ENCODE results near the gene RALGPS1. TPM values are rescaled to one million over a fixed set of nuclear protein-coding genes. Genes with fewer than 3 reads are reported as not detected.
A peak's percentile ranks its signal among the peaks of the same experiment; 100 is the strongest.

RALGPS1 gene
- total and polyA plus RNA-seq, 3 experiments from 2014 or later: 1.6 to 3.2 (median 2.4) TPM

- Mint-ChIP-seq H3K27ac (peak overlapping the region in 3 of 8 donors; percentile 34 to 61 (median 35)), H3K4me1 (peaks cover 0 to 16% (median 3%) of the 10 kb centered on the region in 3 donors), H3K9me3 (no peaks in the 10 kb centered on the region), H3K4me3 (peak overlapping the region in 1 of 7 donors; percentile 5), H3K36me3 (peaks cover 2 to 5% (median 4%) of the 10 kb centered on the region in 3 donors), H3K27me3 (no peaks in the 10 kb centered on the region)
- Histone ChIP-seq H3K27me3 (ENCODE audit: insufficient read depth, low read length, poor library complexity, severe bottlenecking) (no peaks in the 10 kb centered on the region), H3K36me3 (ENCODE audit: insufficient read depth, low read length) (no peaks in the 10 kb centered on the region), H3K9me3 (ENCODE audit: low read length) (no peaks in the 10 kb centered on the region), H3K27ac (ENCODE audit: low read depth, low read length) (no peak overlapping the region), H3K4me3 (ENCODE audit: low read length) (no peak overlapping the region), H3K4me1 (ENCODE audit: insufficient read depth, low read length) (no peaks in the 10 kb centered on the region)
- CTCF ChIA-PET: no interaction called here
- DNase-seq: no peak
- POLR2A ChIA-PET: no interaction called here
Measured at GRCh38 chr9:127058011-127058644, 143.5 kb downstream of the RALGPS1 start.

- Histone ChIP-seq H3K36me3 (ENCODE audit: insufficient read depth, low read length) (no peaks in the 10 kb centered on the region), H3K27ac (ENCODE audit: low read depth, low read length) (no peak overlapping the region), H3K4me3 (ENCODE audit: low read length) (no peak overlapping the region), H3K9me3 (ENCODE audit: low read length) (no peaks in the 10 kb centered on the region), H3K27me3 (ENCODE audit: insufficient read depth, low read length, poor library complexity, severe bottlenecking) (no peaks in the 10 kb centered on the region), H3K4me1 (ENCODE audit: insufficient read depth, low read length) (no peaks in the 10 kb centered on the region)
- H3K36me3 Mint-ChIP-seq: peaks cover 2 to 5% (median 4%) of the 10 kb centered on the region in 3 donors
- H3K27ac Mint-ChIP-seq: peak overlapping the region in 2 of 8 donors; percentile 15 to 47
- no peaks in the 10 kb centered on the region for H3K27me3 Mint-ChIP-seq
- H3K4me1 Mint-ChIP-seq: peaks cover 0 to 16% (median 3%) of the 10 kb centered on the region in 3 donors
- DNase-seq: no peak
- H3K4me3 Mint-ChIP-seq: no peak overlapping the region
- ChIA-PET POLR2A (no interaction called here), CTCF (no interaction called here)
- no peaks in the 10 kb centered on the region for H3K9me3 Mint-ChIP-seq
Measured at GRCh38 chr9:127058645-127059021, 144.1 kb downstream of the RALGPS1 start.

DNA sequence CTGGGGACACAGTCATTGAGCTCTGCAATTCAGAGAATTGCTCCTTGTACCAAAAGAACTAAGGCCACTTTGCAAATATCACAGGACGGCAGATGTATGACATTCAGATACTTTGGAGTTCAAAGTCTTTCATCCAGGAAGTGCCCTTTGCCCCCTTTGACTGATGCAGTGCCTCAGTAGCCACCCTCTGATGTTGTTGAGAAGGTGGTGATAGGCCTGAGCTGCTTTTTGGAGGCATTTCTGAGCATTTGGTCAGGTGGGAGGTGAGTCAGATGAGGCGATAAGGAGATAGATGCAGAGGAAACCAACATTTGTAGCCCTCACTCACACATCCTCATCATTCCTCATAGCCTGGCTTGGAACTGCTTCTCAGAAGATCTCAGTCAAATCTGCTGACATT lies 144.4 kb downstream of the RALGPS1 start:
- peak overlapping the region in 3 of 8 donors; percentile 15 to 89 (median 47) for H3K27ac Mint-ChIP-seq
- H3K27me3 Mint-ChIP-seq: no peaks in the 10 kb centered on the region
- Histone ChIP-seq H3K27ac (ENCODE audit: low read depth, low read length) (no peak overlapping the region), H3K27me3 (ENCODE audit: insufficient read depth, low read length, poor library complexity, severe bottlenecking) (no peaks in the 10 kb centered on the region), H3K4me3 (ENCODE audit: low read length) (no peak overlapping the region), H3K4me1 (ENCODE audit: insufficient read depth, low read length) (no peaks in the 10 kb centered on the region), H3K36me3 (ENCODE audit: insufficient read depth, low read length) (no peaks in the 10 kb centered on the region), H3K9me3 (ENCODE audit: low read length) (no peaks in the 10 kb centered on the region)
- no peaks in the 10 kb centered on the region for H3K9me3 Mint-ChIP-seq
- CTCF ChIA-PET: no interaction called here
- POLR2A ChIA-PET: no interaction called here
- peaks cover 0 to 16% (median 3%) of the 10 kb centered on the region in 3 donors for H3K4me1 Mint-ChIP-seq
- H3K4me3 Mint-ChIP-seq: no peak overlapping the region
- peaks cover under 1 to 5% (median 4%) of the 10 kb centered on the region in 3 donors for H3K36me3 Mint-ChIP-seq
- DNase-seq: no peak

- ChIA-PET CTCF (no interaction called here), POLR2A (no interaction called here)
- Mint-ChIP-seq H3K27ac (peak overlapping the region in 3 of 8 donors; percentile 4 to 88 (median 17)), H3K36me3 (peaks cover 0 to 4% (median 3%) of the 10 kb centered on the region in 3 donors), H3K27me3 (no peaks in the 10 kb centered on the region), H3K4me3 (no peak overlapping the region), H3K4me1 (peaks cover 0 to 16% (median 3%) of the 10 kb centered on the region in 3 donors), H3K9me3 (no peaks in the 10 kb centered on the region)
- no peaks in the 10 kb centered on the region for H3K4me1 ChIP-seq (ENCODE audit: insufficient read depth, low read length)
- no peaks in the 10 kb centered on the region for H3K27me3 ChIP-seq (ENCODE audit: insufficient read depth, low read length, poor library complexity, severe bottlenecking)
- H3K36me3 ChIP-seq (ENCODE audit: insufficient read depth, low read length): no peaks in the 10 kb centered on the region
- no peaks in the 10 kb centered on the region for H3K9me3 ChIP-seq (ENCODE audit: low read length)
- DNase-seq: no peak
- H3K4me3 ChIP-seq (ENCODE audit: low read length): no peak overlapping the region
- H3K27ac ChIP-seq (ENCODE audit: low read depth, low read length): no peak overlapping the region
Measured at GRCh38 chr9:127059765-127060361, 145.3 kb downstream of the RALGPS1 start.

DNA sequence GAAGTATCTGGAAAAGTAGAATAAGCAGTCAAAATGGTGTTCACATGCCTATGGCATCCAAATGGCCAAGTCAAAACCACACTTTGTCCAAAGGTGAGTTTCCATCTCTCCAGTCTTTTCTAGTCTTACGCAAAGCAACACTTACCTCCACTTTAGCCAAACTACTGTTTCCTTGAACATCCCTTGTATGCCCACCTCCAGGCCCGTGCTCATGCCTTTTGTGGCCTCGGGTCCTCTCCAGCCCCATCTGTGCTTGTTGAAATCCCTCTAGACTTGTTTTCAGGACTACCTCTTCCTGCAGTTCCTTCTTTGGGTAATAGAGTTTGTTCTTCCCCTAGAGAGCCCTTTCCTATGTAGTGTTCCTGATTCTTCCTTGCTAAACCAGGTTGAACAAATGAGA lies 146.8 kb downstream of the RALGPS1 start:
- H3K4me3 Mint-ChIP-seq: no peak overlapping the region
- Histone ChIP-seq H3K4me1 (ENCODE audit: insufficient read depth, low read length) (no peaks in the 10 kb centered on the region), H3K4me3 (ENCODE audit: low read length) (no peak overlapping the region), H3K27me3 (ENCODE audit: insufficient read depth, low read length, poor library complexity, severe bottlenecking) (no peaks in the 10 kb centered on the region), H3K36me3 (ENCODE audit: insufficient read depth, low read length) (no peaks in the 10 kb centered on the region), H3K9me3 (ENCODE audit: low read length) (no peaks in the 10 kb centered on the region), H3K27ac (ENCODE audit: low read depth, low read length) (no peak overlapping the region)
- ChIA-PET CTCF (no interaction called here), POLR2A (no interaction called here)
- peak overlapping the region in 1 of 8 donors; percentile 89 for H3K27ac Mint-ChIP-seq
- H3K36me3 Mint-ChIP-seq: peaks cover 0 to 4% (median 3%) of the 10 kb centered on the region in 3 donors
- H3K4me1 Mint-ChIP-seq: peaks cover 0 to 16% (median 3%) of the 10 kb centered on the region in 3 donors
- no peak for DNase-seq
- H3K27me3 Mint-ChIP-seq: no peaks in the 10 kb centered on the region
- no peaks in the 10 kb centered on the region for H3K9me3 Mint-ChIP-seq

DNA sequence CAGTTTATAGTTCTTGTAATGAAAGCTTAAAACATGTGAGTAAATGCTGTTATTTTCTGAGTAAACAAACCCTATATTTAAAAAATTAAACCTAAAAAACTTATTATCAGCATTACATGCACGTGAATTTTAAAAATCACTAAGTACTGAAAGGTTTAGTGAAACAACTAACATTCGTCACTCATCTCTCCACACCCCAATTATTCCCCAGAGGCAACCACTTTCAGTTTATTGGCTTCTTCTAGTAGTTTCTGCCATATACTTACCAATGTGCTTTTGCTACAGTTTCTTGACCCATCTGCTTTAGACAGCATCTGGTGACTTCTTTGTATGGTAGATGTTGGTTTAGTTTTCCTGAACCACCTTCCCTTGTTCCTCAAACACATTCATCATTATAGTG lies 149.8 kb downstream of the RALGPS1 start:
- Mint-ChIP-seq H3K27ac (no peak overlapping the region), H3K9me3 (no peaks in the 10 kb centered on the region), H3K27me3 (no peaks in the 10 kb centered on the region), H3K36me3 (peaks cover 1 to 4% (median 3%) of the 10 kb centered on the region in 3 donors), H3K4me3 (no peak overlapping the region), H3K4me1 (peaks cover 0 to 6% (median 3%) of the 10 kb centered on the region in 3 donors)
- CTCF ChIA-PET: interaction anchor here (1.4 kb wide), 1 partner anchor 15 kb away, joined by 3 read pairs; no protein-coding TSS in a partner anchor
- Histone ChIP-seq H3K36me3 (ENCODE audit: insufficient read depth, low read length) (no peaks in the 10 kb centered on the region), H3K27ac (ENCODE audit: low read depth, low read length) (no peak overlapping the region), H3K9me3 (ENCODE audit: low read length) (no peaks in the 10 kb centered on the region), H3K4me1 (ENCODE audit: insufficient read depth, low read length) (no peaks in the 10 kb centered on the region), H3K4me3 (ENCODE audit: low read length) (no peak overlapping the region), H3K27me3 (ENCODE audit: insufficient read depth, low read length, poor library complexity, severe bottlenecking) (no peaks in the 10 kb centered on the region)
- DNase-seq: no peak
- POLR2A ChIA-PET: no interaction called here

- DNase-seq: no peak
- H3K4me3 Mint-ChIP-seq: no peak overlapping the region
- peaks cover 1 to 6% (median 4%) of the 10 kb centered on the region in 3 donors for H3K36me3 Mint-ChIP-seq
- no peak overlapping the region for H3K4me3 ChIP-seq (ENCODE audit: low read length)
- no peaks in the 10 kb centered on the region for H3K4me1 Mint-ChIP-seq
- H3K27me3 ChIP-seq (ENCODE audit: insufficient read depth, low read length, poor library complexity, severe bottlenecking): no peaks in the 10 kb centered on the region
- no peak overlapping the region for H3K27ac ChIP-seq (ENCODE audit: low read depth, low read length)
- H3K36me3 ChIP-seq (ENCODE audit: insufficient read depth, low read length): no peaks in the 10 kb centered on the region
- peak overlapping the region in 1 of 8 donors; percentile 33 for H3K27ac Mint-ChIP-seq
- H3K27me3 Mint-ChIP-seq: no peaks in the 10 kb centered on the region
- ChIA-PET CTCF (interaction anchor here (1.4 kb wide), 1 partner anchor 16 kb away, joined by 3 read pairs; no protein-coding TSS in a partner anchor), POLR2A (no interaction called here)
- H3K4me1 ChIP-seq (ENCODE audit: insufficient read depth, low read length): no peaks in the 10 kb centered on the region
- H3K9me3 Mint-ChIP-seq: no peaks in the 10 kb centered on the region
- H3K9me3 ChIP-seq (ENCODE audit: low read length): no peaks in the 10 kb centered on the region
Measured at GRCh38 chr9:127065592-127065991, 151.0 kb downstream of the RALGPS1 start.

GRCh38 chr9:127066060-127066850 lies 151.7 kb downstream of the RALGPS1 start:
- no peaks in the 10 kb centered on the region for H3K27me3 ChIP-seq (ENCODE audit: insufficient read depth, low read length, poor library complexity, severe bottlenecking)
- H3K4me1 ChIP-seq (ENCODE audit: insufficient read depth, low read length): no peaks in the 10 kb centered on the region
- H3K4me3 ChIP-seq (ENCODE audit: low read length): no peak overlapping the region
- Mint-ChIP-seq H3K4me3 (no peak overlapping the region), H3K36me3 (peaks cover 3 to 8% (median 7%) of the 10 kb centered on the region in 3 donors), H3K9me3 (peaks cover 0 to 3% (median 0%) of the 10 kb centered on the region in 5 donors), H3K27me3 (no peaks in the 10 kb centered on the region), H3K4me1 (no peaks in the 10 kb centered on the region), H3K27ac (peak overlapping the region in 1 of 8 donors; percentile 63)
- H3K27ac ChIP-seq (ENCODE audit: low read depth, low read length): no peak overlapping the region
- no peaks in the 10 kb centered on the region for H3K36me3 ChIP-seq (ENCODE audit: insufficient read depth, low read length)
- ChIA-PET POLR2A (no interaction called here), CTCF (no interaction called here)
- no peak for DNase-seq
- H3K9me3 ChIP-seq (ENCODE audit: low read length): no peaks in the 10 kb centered on the region

All from CD8-positive, alpha-beta memory T cell (primary cell).